ENCODE measurements around the gene ENG. TPM values are rescaled to one million over a fixed set of nuclear protein-coding genes. Genes with fewer than 3 reads are reported as not detected.

ENG gene
- total and polyA plus RNA-seq, 8 donors: 4.0 to 58.5 (median 25.2) TPM

DNA sequence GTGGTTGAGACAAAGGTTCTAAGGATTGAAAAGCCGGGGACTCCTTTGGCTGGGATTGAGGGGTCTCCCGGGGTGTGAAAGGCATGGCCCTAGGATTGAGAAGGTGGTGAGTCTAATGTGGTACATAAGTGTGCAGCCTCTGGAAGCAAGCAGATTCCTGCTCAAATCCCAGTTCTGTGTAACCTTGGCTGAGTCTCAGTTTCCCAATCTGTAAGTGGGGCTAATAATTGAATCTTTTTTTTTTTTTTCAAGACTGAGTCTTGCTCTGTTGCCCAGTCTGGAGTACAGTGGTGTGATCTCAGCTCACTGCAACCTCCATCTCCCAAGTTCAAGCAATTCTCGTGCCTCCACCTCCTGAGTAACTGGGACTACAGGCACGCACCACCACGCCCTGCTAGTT is 81.9 kb downstream of the ENG start:
- WGBS, 5 donors: 87 to 97% (median 94%) methylated on average over 5 of the region's 5 CpGs
- intact Hi-C loops (cut with DNase I; ENCODE audit: low total_unique reads): no loop called here

GRCh38 chr9:127771570-127772189 is 82.8 kb downstream of the ENG start:
- H3K4me1 ChIP-seq: peaks cover 13 to 44% (median 28%) of the 10 kb centered on the region in 4 donors
- intact Hi-C loops (cut with DNase I; ENCODE audit: low total_unique reads): no loop called here
- peaks cover 0 to 3% (median 0%) of the 10 kb centered on the region in 4 donors for H3K36me3 ChIP-seq
- H3K4me3 ChIP-seq: peak overlapping the region; percentile 50 to 58 (median 54)
- H3K27ac ChIP-seq: peak overlapping the region; percentile 50 to 82 (median 69)
- WGBS, 5 donors: 3 to 11% (median 3%) methylated on average over 6 to 19 of the region's 19 CpGs
- no peak for DNase-seq
- no peaks in the 10 kb centered on the region for H3K9me3 ChIP-seq
- no peaks in the 10 kb centered on the region for H3K27me3 ChIP-seq
- TF ChIP-seq EP300 (IDR thresholded peaks at IDR 0.05) (no peak), POLR2A (IDR thresholded peaks at IDR 0.05) (no peak), POLR2AphosphoS5 (IDR thresholded peaks at IDR 0.05) (no peak)
- TF ChIP-seq, protein P1, sequence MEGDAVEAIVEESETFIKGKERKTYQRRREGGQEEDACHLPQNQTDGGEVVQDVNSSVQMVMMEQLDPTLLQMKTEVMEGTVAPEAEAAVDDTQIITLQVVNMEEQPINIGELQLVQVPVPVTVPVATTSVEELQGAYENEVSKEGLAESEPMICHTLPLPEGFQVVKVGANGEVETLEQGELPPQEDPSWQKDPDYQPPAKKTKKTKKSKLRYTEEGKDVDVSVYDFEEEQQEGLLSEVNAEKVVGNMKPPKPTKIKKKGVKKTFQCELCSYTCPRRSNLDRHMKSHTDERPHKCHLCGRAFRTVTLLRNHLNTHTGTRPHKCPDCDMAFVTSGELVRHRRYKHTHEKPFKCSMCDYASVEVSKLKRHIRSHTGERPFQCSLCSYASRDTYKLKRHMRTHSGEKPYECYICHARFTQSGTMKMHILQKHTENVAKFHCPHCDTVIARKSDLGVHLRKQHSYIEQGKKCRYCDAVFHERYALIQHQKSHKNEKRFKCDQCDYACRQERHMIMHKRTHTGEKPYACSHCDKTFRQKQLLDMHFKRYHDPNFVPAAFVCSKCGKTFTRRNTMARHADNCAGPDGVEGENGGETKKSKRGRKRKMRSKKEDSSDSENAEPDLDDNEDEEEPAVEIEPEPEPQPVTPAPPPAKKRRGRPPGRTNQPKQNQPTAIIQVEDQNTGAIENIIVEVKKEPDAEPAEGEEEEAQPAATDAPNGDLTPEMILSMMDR (IDR thresholded peaks at IDR 0.05): no peak

More for the DNA sequence above, 81.9 kb downstream of the ENG start:
- no peaks in the 10 kb centered on the region for H3K27me3 ChIP-seq
- H3K36me3 ChIP-seq: peaks cover 0 to 3% (median 0%) of the 10 kb centered on the region in 4 donors
- H3K4me1 ChIP-seq: peaks cover 13 to 42% (median 23%) of the 10 kb centered on the region in 4 donors
- H3K9me3 ChIP-seq: no peaks in the 10 kb centered on the region
- no peak overlapping the region for H3K4me3 ChIP-seq
- TF ChIP-seq EP300 (IDR thresholded peaks at IDR 0.05) (no peak), POLR2A (IDR thresholded peaks at IDR 0.05) (no peak), POLR2AphosphoS5 (IDR thresholded peaks at IDR 0.05) (no peak)
- TF ChIP-seq, protein P1 (IDR thresholded peaks at IDR 0.05): no peak
- no peak for DNase-seq
- no peak overlapping the region for H3K27ac ChIP-seq

DNA sequence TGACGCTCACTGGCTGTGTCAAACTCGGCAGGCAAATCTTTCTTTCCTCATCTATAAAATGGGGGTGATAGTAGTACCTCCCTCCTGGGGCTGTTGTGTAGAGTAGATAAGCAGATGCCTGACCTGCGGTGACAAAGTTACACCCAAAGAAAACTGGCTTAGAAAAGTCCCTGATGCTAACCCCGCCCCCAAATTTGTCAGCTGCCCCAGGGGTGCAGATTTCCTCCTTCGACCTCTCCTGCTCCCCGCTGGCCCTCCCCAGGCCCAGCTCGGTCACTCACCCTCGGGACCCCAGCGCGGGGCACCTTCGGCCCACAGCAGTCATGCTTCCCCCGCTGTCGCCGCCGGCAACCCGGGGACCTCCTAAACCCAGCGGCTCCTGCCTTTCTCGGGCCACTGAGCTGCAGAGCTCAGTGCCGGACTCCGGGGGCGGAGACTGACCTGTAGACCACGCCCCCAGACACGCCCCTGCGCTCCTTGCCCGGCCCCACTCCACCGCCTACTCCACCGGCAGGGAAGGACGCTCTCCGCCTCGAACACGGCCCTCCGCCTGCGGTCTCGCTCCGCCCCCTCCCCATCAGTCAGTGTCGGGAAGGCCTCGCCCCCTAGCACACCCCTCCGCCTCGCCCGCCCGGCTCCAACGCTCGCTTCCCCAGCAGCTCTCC is 83.4 kb downstream of the ENG start:
- H3K36me3 ChIP-seq: peaks cover 0 to 3% (median 0%) of the 10 kb centered on the region in 4 donors
- peak overlapping the region; percentile 50 to 58 (median 54) for H3K4me3 ChIP-seq
- WGBS, 5 donors: 1 to 4% (median 2%) methylated on average over 23 to 43 of the region's 43 CpGs
- peak; percentile 99 to 100 for DNase-seq
- peak overlapping the region; percentile 50 to 82 (median 69) for H3K27ac ChIP-seq
- peak; percentile 42 to 94 (median 53) for TF ChIP-seq POLR2AphosphoS5 (IDR thresholded peaks at IDR 0.05)
- TF ChIP-seq, protein P1 (IDR thresholded peaks at IDR 0.05): no peak
- intact Hi-C loops (cut with DNase I; ENCODE audit: low total_unique reads): no loop called here
- H3K27me3 ChIP-seq: peaks cover 0 to 1% (median 0%) of the 10 kb centered on the region in 3 donors
- no peaks in the 10 kb centered on the region for H3K9me3 ChIP-seq
- H3K4me1 ChIP-seq: peaks cover 13 to 44% (median 30%) of the 10 kb centered on the region in 4 donors

DNA sequence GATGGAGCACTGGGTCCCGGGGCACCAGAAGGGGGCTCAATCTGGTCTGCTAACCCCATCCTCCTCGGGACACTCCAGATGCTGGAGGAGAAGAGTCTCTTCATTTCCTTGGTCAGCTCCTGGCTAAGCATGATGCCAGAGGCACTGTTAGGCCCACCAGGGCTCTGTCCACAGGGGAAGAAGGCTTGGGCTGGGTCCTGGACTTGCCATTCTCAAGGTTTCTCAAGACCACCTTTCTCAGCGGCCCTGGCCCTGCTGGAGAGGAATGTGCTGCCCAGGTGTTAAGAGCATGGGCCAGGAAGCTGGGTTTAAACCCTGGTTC is 83.9 kb downstream of the ENG start:
- Histone ChIP-seq H3K27me3 (peaks cover 0 to 4% (median 0%) of the 10 kb centered on the region in 3 donors), H3K4me3 (peak overlapping the region; percentile 50 to 58 (median 54)), H3K4me1 (peaks cover 13 to 44% (median 31%) of the 10 kb centered on the region in 4 donors), H3K27ac (peak overlapping the region in 4 of 5 donors; percentile 50 to 82 (median 74)), H3K36me3 (peaks cover 0 to 3% (median 0%) of the 10 kb centered on the region in 4 donors), H3K9me3 (no peaks in the 10 kb centered on the region)
- 43 to 50% (median 49%) methylated on average over 3 of the region's 3 CpGs for WGBS, 5 donors
- intact Hi-C loops (cut with DNase I; ENCODE audit: low total_unique reads): no loop called here
- DNase-seq: no peak
- TF ChIP-seq POLR2AphosphoS5 (IDR thresholded peaks at IDR 0.05) (no peak), EP300 (IDR thresholded peaks at IDR 0.05) (no peak), POLR2A (IDR thresholded peaks at IDR 0.05) (no peak)
- TF ChIP-seq, protein P1 (IDR thresholded peaks at IDR 0.05): no peak

All from stomach (tissue), 9 donors.